Caki2 (cell line): ENCODE data around the gene CCNF. TPM values are rescaled to one million over a fixed set of nuclear protein-coding genes. Genes with fewer than 3 reads are reported as not detected.
"Not testable (repeated sequence)": the region's sequence is repeated elsewhere in the genome, so short reads cannot be mapped to it uniquely, and the experiment has no call there.

Experiments used
- DNase-seq: peaks from one replicate; pipeline ENCODE4 v3.0.0-alpha.2; 2015; ENCODE audit warnings: low read depth
- in situ Hi-C: cut with HindIII; loops from 2 replicates; pipeline ENCODE4 v1.10.0; 2016; ENCODE audit warnings: low sequenced_read_pairs, low pct_unique_long_range_greater_than_20kb, mixed read lengths
- total RNA-seq: library from RNA; depleted of rRNA; stranded (reverse); fragments of >200 nt; shearing (Covaris generic); gene quantifications from 2 replicates; pipeline ENCODE4 v1.2.3, GENCODE V29; 2014; ENCODE audit warnings: low replicate concordance; rRNA removed

CCNF gene
- 36.9 and 40.3 TPM in 2 replicates for total RNA-seq

GRCh38 chr16:2429034-2429770 is at the start of gene CCNF:
CCNF (plus strand) TSS chr16:2429447; CDS start chr16:2429482, 35 bp downstream.
- in situ Hi-C loops = no loop called here

GRCh38 chr16:2383501-2383900 is 45.7 kb upstream of the CCNF start:
- in situ Hi-C loops = no loop called here
- DNase-seq = no peak

More at GRCh38 chr16:2429034-2429770, at the start of gene CCNF:
- peak; percentile 95 for DNase-seq

GRCh38 chr16:2384426-2384825 is 44.8 kb upstream of the CCNF start:
- in situ Hi-C loops = no loop called here
- DNase-seq = no peak

GRCh38 chr16:2385190-2385836 is 43.9 kb upstream of the CCNF start:
- in situ Hi-C loops = no loop called here
- peak; percentile 60 for DNase-seq

GRCh38 chr16:2385982-2386381 is 43.3 kb upstream of the CCNF start:
- in situ Hi-C loops, DNase-seq: not testable (repeated sequence)

- DNase-seq = no peak
- in situ Hi-C loops = no loop called here
Observed at GRCh38 chr16:2386990-2387389, 42.3 kb upstream of the CCNF start.

GRCh38 chr16:2388139-2388874 is 40.9 kb upstream of the CCNF start:
- DNase-seq = no peak
- in situ Hi-C loops = no loop called here

GRCh38 chr16:2388875-2389433 is 40.3 kb upstream of the CCNF start:
- no peak for DNase-seq
- in situ Hi-C loops = no loop called here

GRCh38 chr16:2392025-2392424 is 37.2 kb upstream of the CCNF start:
- in situ Hi-C loops = no loop called here
- no peak for DNase-seq

- in situ Hi-C loops = no loop called here
- no peak for DNase-seq
Observed at GRCh38 chr16:2398520-2398919, 30.7 kb upstream of the CCNF start.

- in situ Hi-C loops = no loop called here
- DNase-seq = no peak
Observed at GRCh38 chr16:2404099-2404498, 25.1 kb upstream of the CCNF start.

GRCh38 chr16:2415085-2415484 is 14.2 kb upstream of the CCNF start:
- no peak for DNase-seq
- in situ Hi-C loops = no loop called here

GRCh38 chr16:2420035-2420434 is 9.2 kb upstream of the CCNF start:
- in situ Hi-C loops = no loop called here
- DNase-seq = no peak

- no peak for DNase-seq
Observed at GRCh38 chr16:2422123-2422867, 7.0 kb upstream of the CCNF start.

GRCh38 chr16:2424061-2425007 is 4.9 kb upstream of the CCNF start:
- in situ Hi-C loops = no loop called here
- no peak for DNase-seq

More at GRCh38 chr16:2422123-2422867, 7.0 kb upstream of the CCNF start:
- in situ Hi-C loops = no loop called here

GRCh38 chr16:2425008-2425518 is 4.2 kb upstream of the CCNF start:
- DNase-seq = no peak
- in situ Hi-C loops = no loop called here

GRCh38 chr16:2425825-2426430 is 3.3 kb upstream of the CCNF start:
- in situ Hi-C loops = no loop called here

More at GRCh38 chr16:2425825-2426430, 3.3 kb upstream of the CCNF start:
- DNase-seq = no peak
